Left ventricle myocardium inferior (tissue), 1 donor: ENCODE data around the gene SAP25. TPM values are rescaled to one million over a fixed set of nuclear protein-coding genes. Genes with fewer than 3 reads are reported as not detected.

Experiments used
- DNase-seq: peaks from one replicate; pipeline ENCODE4 v3.0.0-alpha.2; 2020
- H3K27ac ChIP-seq: fragments of 200-600 bp; replicated peaks from 2 replicates; pipeline ENCODE4 v1.8.0; 2021
- H3K27me3 ChIP-seq: fragments of 200-600 bp; 2 replicates; pipeline ENCODE4 v1.8.0; 2021; ENCODE audit warnings: low read depth
- H3K36me3 ChIP-seq: fragments of 200-600 bp; 2 replicates; pipeline ENCODE4 v1.8.0; 2021
- H3K4me1 ChIP-seq: fragments of 200-600 bp; 2 replicates; pipeline ENCODE4 v1.8.0; 2021
- H3K4me3 ChIP-seq: fragments of 200-600 bp; 2 replicates; pipeline ENCODE4 v1.8.0; 2021; ENCODE audit warnings: mild to moderate bottlenecking, moderate library complexity
- H3K9me3 ChIP-seq: fragments of 200-600 bp; replicated peaks from 2 replicates; pipeline ENCODE4 v1.8.0; 2021
- intact Hi-C: fragments of 100-400 bp; cut with micrococcal nuclease; formaldehyde crosslinking; loops from one replicate; pipeline ENCODE4 v1.11.0; 2022
- total RNA-seq: library from RNA; stranded (reverse); fragmentation: NEBNext Ultra II Directional; extraction: Animal tissue kit (Norgen Biotek cat#: 25700); gene quantifications from one replicate; pipeline ENCODE4 v1.2.1, GENCODE V29; 2021
- TF ChIP-seq, protein P1 (sequence below): fragments of 200-600 bp; IDR thresholded peaks from 2 replicates; pipeline ENCODE4 v1.8.0; 2021; ENCODE audit warnings: antibody characterized with exemption, mild to moderate bottlenecking, borderline replicate concordance
- donor health status: DM: no; HTN: yes; CAD: no; lungs with severe emphysema.

The SAP25 gene
- total RNA-seq, 1 donor from 2014 or later: 1.1 TPM

DNA sequence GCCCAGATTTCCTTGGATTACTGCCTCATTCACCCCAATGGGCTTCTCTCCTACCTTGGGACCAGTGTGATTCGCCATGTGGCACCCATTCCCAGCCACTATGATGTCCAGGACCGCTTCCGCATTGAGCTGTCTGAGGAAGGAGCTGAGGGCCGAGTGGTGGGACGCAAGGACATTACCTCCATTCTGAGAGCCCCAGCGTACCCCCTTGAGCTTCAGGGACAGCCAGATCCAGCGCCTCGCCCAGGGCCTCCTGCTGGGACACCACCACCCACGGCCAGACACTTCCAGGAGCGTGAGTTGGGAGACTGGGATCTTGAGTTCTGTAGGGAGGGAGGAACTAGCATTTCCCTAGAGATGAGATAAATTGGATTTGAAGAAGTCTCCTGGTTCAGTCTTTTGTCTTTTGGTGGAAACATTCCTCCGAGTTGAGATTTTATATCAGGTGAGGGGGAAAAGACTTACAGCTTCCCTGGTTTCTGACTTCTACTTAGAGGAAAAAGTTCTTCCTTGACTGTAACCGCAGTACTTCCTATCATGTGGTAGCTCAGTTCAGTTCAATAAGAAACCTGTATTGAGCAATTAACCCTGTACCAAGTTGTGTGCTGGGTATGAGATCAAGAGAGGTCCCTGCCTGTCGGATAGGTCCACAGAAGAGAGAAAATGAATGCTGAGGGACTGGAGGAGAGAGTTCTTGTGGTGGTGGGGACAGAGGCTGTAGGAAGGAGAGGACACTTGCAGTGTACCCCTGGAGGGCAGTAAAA lies 39.9 kb upstream of the SAP25 start:
- H3K27ac ChIP-seq: no peak overlapping the region
- DNase-seq: no peak
- H3K36me3 ChIP-seq: peaks cover 6% of the 10 kb centered on the region
- peaks cover 17% of the 10 kb centered on the region for H3K4me1 ChIP-seq
- intact Hi-C loops: no loop called here
- no peaks in the 10 kb centered on the region for H3K9me3 ChIP-seq
- TF ChIP-seq, protein P1, sequence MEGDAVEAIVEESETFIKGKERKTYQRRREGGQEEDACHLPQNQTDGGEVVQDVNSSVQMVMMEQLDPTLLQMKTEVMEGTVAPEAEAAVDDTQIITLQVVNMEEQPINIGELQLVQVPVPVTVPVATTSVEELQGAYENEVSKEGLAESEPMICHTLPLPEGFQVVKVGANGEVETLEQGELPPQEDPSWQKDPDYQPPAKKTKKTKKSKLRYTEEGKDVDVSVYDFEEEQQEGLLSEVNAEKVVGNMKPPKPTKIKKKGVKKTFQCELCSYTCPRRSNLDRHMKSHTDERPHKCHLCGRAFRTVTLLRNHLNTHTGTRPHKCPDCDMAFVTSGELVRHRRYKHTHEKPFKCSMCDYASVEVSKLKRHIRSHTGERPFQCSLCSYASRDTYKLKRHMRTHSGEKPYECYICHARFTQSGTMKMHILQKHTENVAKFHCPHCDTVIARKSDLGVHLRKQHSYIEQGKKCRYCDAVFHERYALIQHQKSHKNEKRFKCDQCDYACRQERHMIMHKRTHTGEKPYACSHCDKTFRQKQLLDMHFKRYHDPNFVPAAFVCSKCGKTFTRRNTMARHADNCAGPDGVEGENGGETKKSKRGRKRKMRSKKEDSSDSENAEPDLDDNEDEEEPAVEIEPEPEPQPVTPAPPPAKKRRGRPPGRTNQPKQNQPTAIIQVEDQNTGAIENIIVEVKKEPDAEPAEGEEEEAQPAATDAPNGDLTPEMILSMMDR: no peak
- H3K27me3 ChIP-seq: no peaks in the 10 kb centered on the region
- H3K4me3 ChIP-seq: peak overlapping the region; percentile 89

DNA sequence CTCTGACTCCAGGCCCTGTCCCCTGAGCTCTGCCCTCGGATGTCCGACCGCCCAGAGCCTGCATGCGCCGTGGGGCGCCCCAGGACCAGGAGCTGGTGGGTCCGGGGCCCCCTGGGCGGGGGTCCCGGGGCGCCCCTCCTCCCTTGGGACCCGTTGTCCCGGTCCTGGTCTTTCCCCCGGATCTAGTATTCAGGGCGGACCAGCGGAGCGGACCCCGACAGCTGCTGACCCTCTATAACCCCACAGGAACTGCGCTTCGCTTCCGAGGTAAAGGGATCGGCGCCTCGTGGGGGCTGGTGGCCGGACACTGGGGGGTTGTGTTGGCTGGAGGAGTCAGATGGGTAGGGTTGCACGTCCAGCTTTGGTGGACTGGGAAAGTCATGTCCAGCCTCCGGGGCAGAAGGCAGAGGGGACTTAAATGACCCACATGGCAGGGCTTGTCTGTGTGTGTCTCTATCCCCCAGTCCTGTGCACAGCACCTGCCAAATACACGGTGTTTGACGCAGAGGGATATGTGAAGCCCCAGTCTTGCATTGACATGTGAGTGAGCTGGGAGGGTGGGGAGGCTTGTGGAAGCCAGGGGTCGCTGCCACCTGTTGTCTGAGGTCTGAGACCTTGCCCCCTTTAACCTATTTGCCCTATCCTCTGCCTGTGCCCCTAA lies 39.2 kb upstream of the SAP25 start:
- no peaks in the 10 kb centered on the region for H3K9me3 ChIP-seq
- DNase-seq: no peak
- peaks cover 17% of the 10 kb centered on the region for H3K4me1 ChIP-seq
- peak overlapping the region; percentile 98 for H3K27ac ChIP-seq
- H3K27me3 ChIP-seq: no peaks in the 10 kb centered on the region
- TF ChIP-seq, protein P1: no peak
- intact Hi-C loops: no loop called here
- H3K4me3 ChIP-seq: peak overlapping the region; percentile 89
- peaks cover 6% of the 10 kb centered on the region for H3K36me3 ChIP-seq

DNA sequence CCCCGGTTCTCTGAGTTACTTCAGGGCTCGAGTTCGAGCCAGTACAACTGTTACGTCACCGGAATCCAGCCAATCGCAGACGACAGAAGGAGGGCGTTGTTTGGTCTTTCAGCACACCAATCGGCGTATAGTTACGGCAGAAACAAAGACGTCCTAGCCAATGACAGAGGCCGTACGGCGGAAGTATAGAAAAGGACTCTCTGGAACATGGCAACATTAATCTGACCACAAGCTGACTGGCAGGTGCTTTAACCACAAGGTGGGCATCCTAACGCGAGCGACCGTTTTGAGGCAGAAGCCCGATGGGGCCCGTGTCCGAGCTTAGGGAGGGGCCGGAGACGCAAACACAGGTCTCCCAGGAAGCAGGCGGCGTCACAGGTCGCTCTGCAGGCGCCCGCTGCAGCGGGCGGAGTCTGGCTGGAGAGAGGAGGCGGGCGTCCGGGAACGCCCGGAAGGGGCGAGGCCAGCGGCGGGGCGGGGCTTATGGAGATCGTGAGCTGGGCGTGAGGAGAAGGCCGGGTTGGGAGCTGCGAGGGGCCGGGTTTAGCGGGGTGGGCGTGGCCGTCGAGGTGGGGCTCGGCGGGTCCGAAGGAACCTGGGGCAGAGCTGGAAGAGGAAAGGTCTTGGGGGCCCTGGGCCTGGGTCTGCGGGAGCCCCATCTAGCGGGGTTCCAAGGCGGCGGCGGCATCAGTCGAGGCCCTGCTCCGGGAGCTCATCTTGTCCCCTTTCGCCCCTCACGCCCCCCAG lies 38.5 kb upstream of the SAP25 start, which contains the start of gene MOSPD3:
TSS of gene MOSPD3 (plus strand) at position 558 of the 747 bp plus-strand sequence. CDS start 252 bp downstream, outside the sequence.
- Histone ChIP-seq H3K27ac (peak within 1 kb of the TSS; percentile 98), H3K27me3 (no peaks in the 10 kb centered on the region), H3K36me3 (peaks cover 6% of the 10 kb centered on the region), H3K4me3 (peak within 1 kb of the TSS; percentile 89), H3K4me1 (peaks cover 17% of the 10 kb centered on the region), H3K9me3 (no peaks in the 10 kb centered on the region)
- TF ChIP-seq, protein P1: no peak
- DNase-seq: peak; percentile 98
- intact Hi-C loops: no loop called here

DNA sequence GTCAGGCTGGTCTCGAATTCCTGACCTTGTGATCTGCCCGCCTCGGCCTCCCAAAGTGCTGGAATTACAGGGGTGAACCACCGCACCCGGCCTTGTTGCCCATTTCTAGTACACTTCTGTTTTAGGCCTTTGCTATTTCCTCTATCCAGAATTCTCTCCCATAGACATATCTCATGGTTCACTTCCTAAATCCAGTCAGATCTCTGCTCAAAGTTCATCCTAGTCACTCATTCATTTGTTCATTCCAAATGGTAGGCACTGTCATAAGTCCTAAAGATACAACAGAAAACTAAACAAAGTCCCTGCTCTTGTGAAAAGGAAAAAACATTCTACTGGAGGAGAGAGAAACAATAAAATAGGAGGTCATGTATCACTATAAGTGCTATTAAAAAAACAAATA lies 36.3 kb upstream of the SAP25 start:
- Histone ChIP-seq H3K4me3 (no peak overlapping the region), H3K9me3 (no peaks in the 10 kb centered on the region), H3K36me3 (peaks cover 5% of the 10 kb centered on the region), H3K27ac (no peak overlapping the region), H3K27me3 (no peaks in the 10 kb centered on the region), H3K4me1 (peaks cover 26% of the 10 kb centered on the region)
- no peak for DNase-seq
- TF ChIP-seq, protein P1: no peak
- intact Hi-C loops: no loop called here

DNA sequence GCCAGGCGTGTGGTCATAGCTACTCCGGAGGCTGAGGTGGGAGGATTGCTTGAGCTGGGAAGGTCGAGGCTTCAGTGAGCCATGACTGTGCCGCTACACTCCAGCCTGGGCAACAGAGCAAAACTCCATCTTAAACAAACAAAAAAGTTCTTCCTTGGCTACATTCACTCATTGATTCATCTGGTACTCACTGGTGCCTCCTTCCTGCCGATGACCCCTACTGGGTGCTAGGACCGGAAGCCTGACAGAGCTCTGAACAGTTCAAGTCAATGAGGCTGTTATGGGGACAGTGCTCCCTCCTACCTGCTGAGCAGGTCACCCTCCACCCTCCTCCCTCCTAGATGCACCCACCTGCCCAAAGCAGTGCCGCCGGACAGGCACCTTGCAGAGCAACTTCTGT lies 33.4 kb upstream of the SAP25 start:
- no peak for DNase-seq
- no peaks in the 10 kb centered on the region for H3K27me3 ChIP-seq
- intact Hi-C loops: no loop called here
- TF ChIP-seq, protein P1: no peak
- H3K4me1 ChIP-seq: peaks cover 28% of the 10 kb centered on the region
- no peaks in the 10 kb centered on the region for H3K9me3 ChIP-seq
- no peak overlapping the region for H3K27ac ChIP-seq
- no peaks in the 10 kb centered on the region for H3K36me3 ChIP-seq
- H3K4me3 ChIP-seq: no peak overlapping the region
